Endodermal cell (in vitro differentiated cells): ENCODE results near the gene ADAMTS2. TPM values are rescaled to one million over a fixed set of nuclear protein-coding genes. Genes with fewer than 3 reads are reported as not detected.

Experiments
- DNase-seq: peaks from one replicate; pipeline ENCODE4 v3.0.0-alpha.2; 2017
- H3K27ac ChIP-seq: 2 replicates; pipeline ENCODE4 v1.5.1; 2013; ENCODE audit warnings: mild to moderate bottlenecking, low read depth, low read length, moderate library complexity
- H3K27me3 ChIP-seq: 2 replicates; pipeline ENCODE4 v1.6.1; 2013; ENCODE audit warnings: mild to moderate bottlenecking, low read length, moderate library complexity; ENCODE audit not compliant: insufficient read depth, control insufficient read depth, poor library complexity, severe bottlenecking
- H3K36me3 ChIP-seq: 2 replicates; pipeline ENCODE4 v1.7.0; 2013; ENCODE audit warnings: mild to moderate bottlenecking, low read length, moderate library complexity; ENCODE audit not compliant: control insufficient read depth, insufficient read depth
- H3K4me1 ChIP-seq: one replicate; pipeline ENCODE4 v1.7.0; 2013; ENCODE audit warnings: low read length; ENCODE audit not compliant: control insufficient read depth, insufficient read depth
- H3K4me3 ChIP-seq: 2 replicates; pipeline ENCODE4 v1.5.1; 2013; ENCODE audit warnings: mild to moderate bottlenecking, low read length, moderate library complexity
- H3K9ac ChIP-seq: 2 replicates; pipeline ENCODE4 v1.6.1; 2013; ENCODE audit warnings: mild to moderate bottlenecking, low read length, moderate library complexity; ENCODE audit not compliant: poor library complexity, severe bottlenecking; ENCODE audit errors: extremely low read depth
- H3K9me3 ChIP-seq: 2 replicates; pipeline ENCODE4 v1.6.1; 2013; ENCODE audit warnings: mild to moderate bottlenecking, low read length, moderate library complexity; ENCODE audit not compliant: control insufficient read depth
- H3K27ac Mint-ChIP-seq: 2 replicates; pipeline ENCODE4 v1.8.0; 2020; ENCODE audit warnings: mixed read lengths
- H3K27me3 Mint-ChIP-seq: 2 replicates; pipeline ENCODE4 v1.8.0; 2021; ENCODE audit warnings: mild to moderate bottlenecking, mixed read lengths; ENCODE audit not compliant: insufficient read depth
- H3K36me3 Mint-ChIP-seq: 2 replicates; pipeline ENCODE4 v1.8.0; 2020; ENCODE audit warnings: low read depth, mixed read lengths
- H3K4me1 Mint-ChIP-seq: 2 replicates; pipeline ENCODE4 v1.8.0; 2020; ENCODE audit warnings: mixed read lengths
- H3K4me3 Mint-ChIP-seq: 2 replicates; pipeline ENCODE4 v1.8.0; 2020; ENCODE audit warnings: mild to moderate bottlenecking, moderate library complexity, mixed read lengths
- H3K9me3 Mint-ChIP-seq: 2 replicates; pipeline ENCODE4 v1.8.0; 2020; ENCODE audit warnings: mild to moderate bottlenecking, mixed read lengths
- CTCF ChIP-seq: fragments of 200-600 bp; sonication (generic); conservative IDR thresholded peaks from 2 replicates; pipeline ENCODE4 v1.5.0; 2021; ENCODE audit warnings: antibody characterized with exemption, mild to moderate bottlenecking
- WGBS, 2 experiments: methylation state at CpG; one replicate each; pipeline versions ENCODE4 v1.1.5 to v1.1.7; 2013; ENCODE audit warnings: missing lambda C conversion rate in 2 of 2, mixed read lengths in 1 of 2; ENCODE audit not compliant: insufficient coverage in 1 of 2, insufficient read length in 1 of 2; 5-methylcytosine and 5-hydroxymethylcytosine counted together
- total RNA-seq, 2 donors: library from RNA; stranded (reverse); fragmentation: NEBNext Ultra II Directional in 1 of 2; extraction: Animal tissue kit (Norgen Biotek cat#: 25700) in 1 of 2; gene quantifications; 2 replicates in 1 of 2; 3 replicates in 1 of 2; pipeline ENCODE4 v1.2.1, GENCODE V29; 2021

Gene ADAMTS2
- total RNA-seq, 2 donors from 2014 or later = 1.2 to 2.6 TPM

GRCh38 chr5:179346875-179347274 lies 1.6 kb upstream of the ADAMTS2 start:
- no peaks in the 10 kb centered on the region for H3K36me3 ChIP-seq
- H3K27me3 ChIP-seq = peaks cover 79% of the 10 kb centered on the region
- H3K36me3 Mint-ChIP-seq = no peaks in the 10 kb centered on the region
- no peaks in the 10 kb centered on the region for H3K9me3 ChIP-seq
- TF ChIP-seq CTCF = no peak
- H3K27ac ChIP-seq = no peak overlapping the region
- WGBS, 2 experiments = 90 to 96% methylated on average over 7 to 8 of the region's 8 CpGs
- H3K9ac ChIP-seq = no peak overlapping the region
- H3K27ac Mint-ChIP-seq = no peak overlapping the region
- H3K27me3 Mint-ChIP-seq = peaks cover 72% of the 10 kb centered on the region
- no peak overlapping the region for H3K4me3 ChIP-seq
- peaks cover 4% of the 10 kb centered on the region for H3K4me1 ChIP-seq
- no peaks in the 10 kb centered on the region for H3K9me3 Mint-ChIP-seq
- no peak overlapping the region for H3K4me3 Mint-ChIP-seq
- H3K4me1 Mint-ChIP-seq = peaks cover 8% of the 10 kb centered on the region
- DNase-seq = no peak

DNA sequence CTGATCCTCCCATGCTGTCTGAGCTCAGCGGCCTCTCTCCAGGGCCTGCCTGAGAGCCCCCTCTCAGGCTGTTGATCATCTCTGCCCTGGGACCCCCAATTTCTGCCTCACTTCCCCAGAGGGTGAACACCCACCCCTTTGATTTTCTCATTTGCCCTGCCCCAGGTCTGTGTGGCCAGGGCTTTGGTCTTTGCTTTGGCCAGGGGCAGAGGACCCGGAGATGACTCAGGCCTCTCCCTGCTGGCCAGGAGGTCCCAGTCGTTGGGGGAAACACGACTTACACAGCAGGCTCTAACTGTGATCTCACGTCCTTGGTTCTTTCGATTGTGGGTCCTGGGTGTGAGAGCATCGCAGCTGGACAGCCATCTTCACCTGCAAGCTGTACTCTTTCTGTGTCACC lies 1.1 kb upstream of the ADAMTS2 start:
- Histone ChIP-seq H3K4me1 (peaks cover 4% of the 10 kb centered on the region), H3K27me3 (peaks cover 82% of the 10 kb centered on the region), H3K9ac (no peak overlapping the region), H3K27ac (no peak overlapping the region), H3K36me3 (no peaks in the 10 kb centered on the region), H3K9me3 (no peaks in the 10 kb centered on the region), H3K4me3 (no peak overlapping the region)
- Mint-ChIP-seq H3K9me3 (no peaks in the 10 kb centered on the region), H3K27me3 (peaks cover 73% of the 10 kb centered on the region), H3K4me1 (peaks cover 8% of the 10 kb centered on the region), H3K4me3 (peak overlapping the region; percentile 50), H3K36me3 (no peaks in the 10 kb centered on the region), H3K27ac (no peak overlapping the region)
- WGBS, 2 experiments = 77 to 78% methylated on average over 7 of the region's 7 CpGs
- DNase-seq = no peak
- no peak for TF ChIP-seq CTCF

DNA sequence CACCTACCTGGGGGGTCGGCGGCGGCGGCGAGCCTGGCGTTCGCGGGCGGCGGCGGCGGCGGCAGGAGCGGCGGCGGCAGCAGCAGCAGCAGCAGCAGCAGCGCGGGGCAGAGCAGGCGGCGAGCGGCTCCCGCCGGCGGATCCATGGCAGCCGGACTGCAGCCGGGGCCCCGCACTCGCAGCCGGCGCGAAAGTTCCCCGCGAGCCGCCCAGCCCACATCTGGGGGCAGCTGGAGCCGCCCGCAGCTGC lies 153 bp downstream of the ADAMTS2 start:
- TF ChIP-seq CTCF = no peak
- WGBS, 2 experiments = 0% methylated on average over 4 to 36 of the region's 36 CpGs

More for the DNA sequence above, 153 bp downstream of the ADAMTS2 start:
- peak overlapping the region; percentile 50 for H3K4me3 Mint-ChIP-seq
- peaks cover 8% of the 10 kb centered on the region for H3K4me1 Mint-ChIP-seq
- H3K27ac ChIP-seq = no peak overlapping the region
- DNase-seq = no peak
- no peaks in the 10 kb centered on the region for H3K9me3 Mint-ChIP-seq
- no peak overlapping the region for H3K9ac ChIP-seq
- peaks cover 4% of the 10 kb centered on the region for H3K4me1 ChIP-seq
- no peak overlapping the region for H3K27ac Mint-ChIP-seq
- no peak overlapping the region for H3K4me3 ChIP-seq
- H3K36me3 Mint-ChIP-seq = no peaks in the 10 kb centered on the region
- peaks cover 79% of the 10 kb centered on the region for H3K27me3 ChIP-seq
- H3K9me3 ChIP-seq = no peaks in the 10 kb centered on the region
- H3K36me3 ChIP-seq = no peaks in the 10 kb centered on the region
- peaks cover 80% of the 10 kb centered on the region for H3K27me3 Mint-ChIP-seq
